HCT116 (cell line): ENCODE measurements around the gene LAP3. TPM values are rescaled to one million over a fixed set of nuclear protein-coding genes. Genes with fewer than 3 reads are reported as not detected.

Experiments used
- ATAC-seq: fragments of 200-7000 bp; cut with Tn5 transposase; 2 replicates; pipeline ENCODE4 v1.9.1; 2020; ENCODE audit warnings: mild to moderate bottlenecking, moderate library complexity
- BruUV-seq: library from RNA; stranded (reverse); fragments of 400-500 nt; replicated peaks from 2 replicates; lab custom pipeline; 2021; lab: Mats Ljungman, UMichigan
- CTCF ChIA-PET: fragments of 300-600 bp; sonication (Branson Sonifier 250); formaldehyde crosslinking; loops from one replicate; lab custom pipeline; 2021; ENCODE audit warnings: antibody characterized with exemption; lab: Charles Lee
- POLR2A ChIA-PET: fragments of 300-600, 350-600 bp; sonication (Branson Sonifier 250); formaldehyde crosslinking; loops from one replicate; lab custom pipeline; 2021; ENCODE audit warnings: antibody characterized with exemption; lab: Charles Lee
- RAD21 ChIA-PET, 2 experiments: fragments of 300-600 bp; sonication (Branson Sonifier 250); formaldehyde crosslinking; loops; one replicate each; lab custom pipeline; 2023; ENCODE audit warnings: low total read pairs in 2 of 2; ENCODE audit not compliant: uncharacterized antibody in 2 of 2, unreplicated experiment in 2 of 2, low non-redundant PET in 1 of 2; lab: Charles Lee
- DNase-seq: peaks from one replicate; pipeline ENCODE4 v3.0.0-alpha.2; 2010; ENCODE audit warnings: low read depth, low spot score
- H2AFZ ChIP-seq: fragments of 200-600 bp; shearing (Covaris generic), sonication (generic); 2 replicates; pipeline ENCODE4 v1.6.1; 2017; ENCODE audit warnings: low read depth, mixed run types, mixed read lengths, antibody characterized with exemption, low read length; ENCODE audit not compliant: poor library complexity, severe bottlenecking
- H3K27ac ChIP-seq: 2 replicates; pipeline ENCODE4 v1.5.1; 2012; ENCODE audit warnings: low read depth, low read length
- H3K27me3 ChIP-seq: fragments of 200-600 bp; sonication (generic); 2 replicates; pipeline ENCODE4 v1.6.1; 2016; ENCODE audit warnings: mixed run types, low read length, mixed read lengths; ENCODE audit not compliant: insufficient read depth
- H3K36me3 ChIP-seq, 2 experiments: fragments of 200-500 bp in 1 of 2; fragments of 200-600 bp in 1 of 2; sonication (Bioruptor generic) in 1 of 2; sonication (generic) in 1 of 2; 2 replicates each; pipeline versions ENCODE4 v1.5.1 to v1.6.1; 2014 to 2016; ENCODE audit warnings: low read length in 2 of 2, inconsistent platforms in 1 of 2, mixed read lengths in 1 of 2, mixed run types in 1 of 2; ENCODE audit not compliant: insufficient read depth in 2 of 2, control insufficient read depth in 1 of 2
- H3K4me1 ChIP-seq, 2 experiments: fragments of 200-600 bp in 1 of 2; sonication (generic) in 1 of 2; 2 replicates each; pipeline versions ENCODE4 v1.5.1 to v1.6.1; 2012 to 2017; ENCODE audit warnings: low read length in 2 of 2, inconsistent platforms in 1 of 2, mild to moderate bottlenecking in 1 of 2, mixed read lengths in 1 of 2, mixed run types in 1 of 2, moderate library complexity in 1 of 2; ENCODE audit not compliant: insufficient read depth in 2 of 2, control insufficient read depth in 1 of 2
- H3K4me2 ChIP-seq: fragments of 200-600 bp; sonication (generic); 2 replicates; pipeline ENCODE4 v1.6.1; 2017; ENCODE audit warnings: mixed run types, low read length, mixed read lengths
- H3K4me3 ChIP-seq, 2 experiments: fragments of 200-600 bp in 1 of 2; sonication (generic) in 1 of 2; replicated peaks in 1 of 2; 2 replicates each; pipeline ENCODE4 v1.5.1; 2011 to 2016; ENCODE audit warnings: low read length in 2 of 2, control low read depth in 1 of 2, low read depth in 1 of 2, mild to moderate bottlenecking in 1 of 2, mixed read lengths in 1 of 2, mixed run types in 1 of 2
- H3K79me2 ChIP-seq: fragments of 200-600 bp; sonication (generic); 2 replicates; pipeline ENCODE4 v1.6.1; 2017; ENCODE audit warnings: mild to moderate bottlenecking, mixed run types, low read length, moderate library complexity, mixed read lengths; ENCODE audit not compliant: insufficient read depth
- H3K9ac ChIP-seq: fragments of 200-600 bp; sonication (generic); 2 replicates; pipeline ENCODE4 v1.6.1; 2016; ENCODE audit warnings: low read length, mixed read lengths
- H3K9me2 ChIP-seq: fragments of 200-600 bp; sonication (generic), shearing (Covaris generic); 2 replicates; pipeline ENCODE4 v1.6.1; 2017; ENCODE audit warnings: mixed run types, mild to moderate bottlenecking, moderate library complexity; ENCODE audit not compliant: insufficient read depth
- H3K9me3 ChIP-seq, 2 experiments: fragments of 200-500 bp in 1 of 2; fragments of 200-600 bp in 1 of 2; sonication (Bioruptor generic) in 1 of 2; sonication (generic) in 1 of 2; 2 replicates each; pipeline ENCODE4 v1.6.1; 2014 to 2017; ENCODE audit warnings: low read length in 2 of 2, mixed read lengths in 2 of 2, inconsistent platforms in 1 of 2, low read depth in 1 of 2, mild to moderate bottlenecking in 1 of 2, mixed run types in 1 of 2, moderate library complexity in 1 of 2; ENCODE audit not compliant: control insufficient read depth in 1 of 2, insufficient read depth in 1 of 2
- H4K20me1 ChIP-seq: fragments of 200-600 bp; sonication (generic), shearing (Covaris generic); 2 replicates; pipeline ENCODE4 v1.6.1; 2017; ENCODE audit warnings: mixed run types, mild to moderate bottlenecking, moderate library complexity; ENCODE audit not compliant: insufficient read depth
- ATF3 ChIP-seq: IDR thresholded peaks from 2 replicates; pipeline ENCODE4 v1.6.1; 2012
- CEBPB ChIP-seq: IDR thresholded peaks from 2 replicates; pipeline ENCODE4 v1.6.1; 2012; ENCODE audit warnings: low read depth
- ELF1 ChIP-seq: IDR thresholded peaks from 2 replicates; pipeline ENCODE4 v1.6.1; 2012; ENCODE audit warnings: low read depth, borderline replicate concordance
- EZH2 ChIP-seq: fragments of 200-600 bp; sonication (generic); IDR thresholded peaks from 2 replicates; pipeline ENCODE4 v1.6.1; 2017; ENCODE audit warnings: antibody characterized with exemption, mixed run types
- JUND ChIP-seq: IDR thresholded peaks from 2 replicates; pipeline ENCODE4 v1.6.1; 2012
- POLR2AphosphoS5 ChIP-seq: IDR thresholded peaks from 2 replicates; pipeline ENCODE4 v1.6.1; 2011; ENCODE audit warnings: mild to moderate bottlenecking, low read depth, low read length, moderate library complexity
- RAD21 ChIP-seq: IDR thresholded peaks from 2 replicates; pipeline ENCODE4 v1.6.1; 2012; ENCODE audit warnings: low read depth, mild to moderate bottlenecking
- REST ChIP-seq: IDR thresholded peaks from 2 replicates; pipeline ENCODE4 v1.6.1; 2012; ENCODE audit warnings: low read depth
- SIN3A ChIP-seq: IDR thresholded peaks from 2 replicates; pipeline ENCODE4 v1.6.1; 2012; ENCODE audit warnings: low read depth
- SP1 ChIP-seq: IDR thresholded peaks from 2 replicates; pipeline ENCODE4 v1.6.1; 2012; ENCODE audit warnings: low read depth
- SRF ChIP-seq: IDR thresholded peaks from 2 replicates; pipeline ENCODE4 v1.6.1; 2012; ENCODE audit warnings: low read depth
- TCF7L2 ChIP-seq: IDR thresholded peaks from 2 replicates; pipeline ENCODE4 v1.7.0; 2011; ENCODE audit warnings: borderline replicate concordance, inconsistent platforms; ENCODE audit not compliant: insufficient read depth, insufficient read length; ENCODE audit errors: extremely low read depth
- intact Hi-C: fragments of 100-400 bp; cut with micrococcal nuclease; formaldehyde crosslinking; loops from 2 replicates; pipeline ENCODE4 v1.10.0; 2022
- total RNA-seq: library from RNA; stranded (reverse); gene quantifications from one replicate; pipeline ENCODE4 v1.2.1, GENCODE V29; 2021; ENCODE audit not compliant: unreplicated experiment

The LAP3 gene
- total RNA-seq, 1 experiment from 2014 or later = 59.9 TPM

GRCh38 chr4:17646693-17647092, 69.7 kb downstream of the LAP3 start:
- H3K9me2 ChIP-seq = no peaks in the 10 kb centered on the region
- no TSS peak for BruUV-seq
- no peak overlapping the region for H3K9ac ChIP-seq
- POLR2A ChIA-PET = no interaction called here
- H3K4me2 ChIP-seq = no peak overlapping the region
- TF ChIP-seq ELF1 = no peak
- no peak for TF ChIP-seq CEBPB
- TF ChIP-seq JUND = no peak
- no peak for TF ChIP-seq EZH2
- TF ChIP-seq SRF = no peak
- no peak for TF ChIP-seq TCF7L2
- TF ChIP-seq SP1 = no peak
- no peak for TF ChIP-seq REST
- TF ChIP-seq POLR2AphosphoS5 = no peak
- TF ChIP-seq ATF3 = no peak
- no peak for TF ChIP-seq RAD21
- TF ChIP-seq SIN3A = no peak
- no peaks in the 10 kb centered on the region for H4K20me1 ChIP-seq
- H3K79me2 ChIP-seq = no peaks in the 10 kb centered on the region
- no peaks in the 10 kb centered on the region for H3K4me1 ChIP-seq
- H3K27ac ChIP-seq = no peak overlapping the region
- no peak for ATAC-seq
- no peaks in the 10 kb centered on the region for H3K9me3 ChIP-seq
- H2AFZ ChIP-seq = no peak overlapping the region
- H3K36me3 ChIP-seq = no peaks in the 10 kb centered on the region
- CTCF ChIA-PET = no interaction called here
- intact Hi-C loops = no loop called here
- H3K4me3 ChIP-seq = no peak overlapping the region
- H3K27me3 ChIP-seq = no peaks in the 10 kb centered on the region
- RAD21 ChIA-PET = no interaction called here
- no peak for DNase-seq
